H1 (cell line): ENCODE data around the gene NRXN3. TPM values are rescaled to one million over a fixed set of nuclear protein-coding genes. Genes with fewer than 3 reads are reported as not detected.

Experiments
- ASH2L ChIP-seq: fragments of 200-600, 300-600 bp; sonication (generic); IDR thresholded peaks from one replicate; pipeline ENCODE4 v1.7.1; 2017; ENCODE audit warnings: low read length
- TEAD4 ChIP-seq: IDR thresholded peaks from 2 replicates; pipeline ENCODE4 v1.6.1; 2012; ENCODE audit warnings: low read depth, low read length, inconsistent platforms, mixed read lengths
- polyA plus RNA-seq, 7 experiments: library from polyadenylated mRNA; depleted of rRNA in 3 of 7; stranded (reverse) in 5 of 7; unstranded in 2 of 7; fragments of >200 nt in 5 of 7; fragments of 200-250 nt in 2 of 7; gene quantifications; 1 replicate in 5 of 7; 2 replicates in 1 of 7; 4 replicates in 1 of 7; pipeline versions ENCODE4 v1.2.1 to v1.2.3, GENCODE V29; 2011 to 2013; ENCODE audit warnings: missing spikeins in 2 of 7, mixed read lengths in 2 of 7
- total RNA-seq: library from RNA; stranded (reverse); fragmentation: NEBNext Ultra II Directional; extraction: Animal tissue kit (Norgen Biotek cat#: 25700); gene quantifications from 2 replicates; pipeline ENCODE4 v1.2.1, GENCODE V29; 2021

Gene NRXN3
- total and polyA plus RNA-seq, 2 of the 8 experiments (the other 6 are each of a cell fraction or from before 2014, with no cell fraction given), result 2.6 to 4.1 TPM

GRCh38 chr14:79829405-79830166 lies 1659.4 kb downstream of the NRXN3 start (continued):
- TF ChIP-seq ASH2L (no peak), TEAD4 (no peak)
